ENCODE results near the gene CCDC157. TPM values are rescaled to one million over a fixed set of nuclear protein-coding genes. Genes with fewer than 3 reads are reported as not detected.

The CCDC157 gene
- polyA plus RNA-seq, 1 donor from 2014 or later = 32.2 TPM

DNA sequence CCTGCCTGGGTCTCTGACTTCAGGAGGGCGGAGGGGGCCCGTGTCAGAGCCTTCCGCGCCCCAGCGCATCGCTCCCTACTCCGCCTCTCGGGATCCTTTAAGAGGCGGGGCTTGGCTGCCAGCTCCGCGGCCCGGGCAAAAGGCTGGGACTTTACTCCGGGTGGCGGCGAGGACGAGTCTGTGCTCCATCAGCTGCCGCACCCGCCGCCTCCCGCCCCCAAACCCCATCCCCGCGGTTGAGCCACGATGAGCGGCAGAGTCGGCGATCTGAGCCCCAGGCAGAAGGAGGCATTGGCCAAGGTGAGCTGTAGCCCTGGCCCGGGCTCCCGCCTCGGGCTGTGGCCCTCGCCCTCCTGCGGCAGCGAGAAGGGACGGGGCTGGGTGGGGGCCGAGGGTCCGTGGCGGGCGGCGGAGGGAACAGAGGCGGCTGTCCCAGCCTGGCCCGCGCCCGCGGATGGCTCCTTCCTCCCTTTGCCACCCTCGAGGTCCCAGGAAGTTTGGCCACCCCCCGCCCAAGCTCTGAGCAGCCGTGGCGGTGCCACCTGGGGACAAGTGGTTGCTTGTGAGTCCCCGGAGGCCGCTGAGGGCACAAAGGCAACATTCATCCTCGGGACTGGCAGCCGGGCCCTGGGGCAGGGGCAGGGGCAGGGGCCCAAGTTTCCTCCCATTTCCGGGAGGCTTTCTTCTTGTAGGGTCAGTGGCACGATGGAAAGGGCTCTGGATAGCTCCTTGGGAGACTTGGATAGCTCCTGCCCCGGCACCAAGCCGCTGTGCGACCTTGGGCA, 40.3 kb downstream of the CCDC157 start, which contains the start of gene SEC14L2:
Gene SEC14L2, plus strand, starts transcription at position 148 of the 785 bp plus-strand sequence. Its CDS starts 99 bp downstream, at position 247.
- Histone ChIP-seq H3K4me2 (ENCODE audit: low read length) (peak within 1 kb of the TSS; percentile 77), H4K20me1 (ENCODE audit: insufficient read depth) (no peaks in the 10 kb centered on the region), H3K27ac (ENCODE audit: low read length) (no peak within 1 kb of the TSS), H3K4me3 (ENCODE audit: low read length) (peak within 1 kb of the TSS; percentile 89), H3K9ac (ENCODE audit: low read length) (peak within 1 kb of the TSS; percentile 63), H3K27me3 (ENCODE audit: insufficient read depth, low read depth, low read length) (peaks cover 18% of the 10 kb centered on the region), H2AFZ (ENCODE audit: low read depth, low read length) (no peak within 1 kb of the TSS), H3K79me2 (replicated peaks; ENCODE audit: insufficient read depth, low read length) (no peaks in the 10 kb centered on the region), H3K36me3 (ENCODE audit: insufficient read depth, low read length) (no peaks in the 10 kb centered on the region), H3K9me2 (ENCODE audit: insufficient read depth, low read length) (no peaks in the 10 kb centered on the region), H3K9me3 (ENCODE audit: low read length) (no peaks in the 10 kb centered on the region), H3F3A (ENCODE audit: insufficient read depth, low read length, poor library complexity, severe bottlenecking) (no peaks in the 10 kb centered on the region)
- TF ChIP-seq EP300 (conservative IDR thresholded peaks at IDR 0.05; ENCODE audit: poor library complexity, severe bottlenecking) = no peak
- peak; percentile 11 for TF ChIP-seq RAD21 (conservative IDR thresholded peaks at IDR 0.05)
- peak; percentile 22 for TF ChIP-seq SMC3 (conservative IDR thresholded peaks at IDR 0.05; ENCODE audit: poor library complexity)
- no peak for TF ChIP-seq CTCF (IDR thresholded peaks at IDR 0.05; ENCODE audit: poor library complexity, severe bottlenecking)

GRCh38 chr22:30397656-30398635, 41.1 kb downstream of the CCDC157 start:
- no peak overlapping the region for H2AFZ ChIP-seq (ENCODE audit: low read depth, low read length)
- H3K27ac ChIP-seq (ENCODE audit: low read length) = no peak overlapping the region

More at GRCh38 chr22:30397656-30398635, 41.1 kb downstream of the CCDC157 start:
- Histone ChIP-seq H3K9ac (ENCODE audit: low read length) (peak overlapping the region; percentile 63), H3F3A (ENCODE audit: insufficient read depth, low read length, poor library complexity, severe bottlenecking) (no peaks in the 10 kb centered on the region), H3K79me2 (replicated peaks; ENCODE audit: insufficient read depth, low read length) (no peaks in the 10 kb centered on the region), H4K20me1 (ENCODE audit: insufficient read depth) (no peaks in the 10 kb centered on the region), H3K9me2 (ENCODE audit: insufficient read depth, low read length) (no peaks in the 10 kb centered on the region), H3K36me3 (ENCODE audit: insufficient read depth, low read length) (no peaks in the 10 kb centered on the region), H3K4me3 (ENCODE audit: low read length) (peak overlapping the region; percentile 89), H3K9me3 (ENCODE audit: low read length) (no peaks in the 10 kb centered on the region), H3K4me2 (ENCODE audit: low read length) (peak overlapping the region; percentile 77), H3K27me3 (ENCODE audit: insufficient read depth, low read depth, low read length) (peaks cover 18% of the 10 kb centered on the region)
- TF ChIP-seq TAF1 (IDR thresholded peaks at IDR 0.05; ENCODE audit: low read depth) = no peak
- no peak for TF ChIP-seq MXI1 (conservative IDR thresholded peaks at IDR 0.05; ENCODE audit: poor library complexity, severe bottlenecking)
- no peak for TF ChIP-seq SMC3 (conservative IDR thresholded peaks at IDR 0.05; ENCODE audit: poor library complexity)
- no peak for TF ChIP-seq POLR2AphosphoS5 (IDR thresholded peaks at IDR 0.05)
- no peak for TF ChIP-seq RAD21 (conservative IDR thresholded peaks at IDR 0.05)
- TF ChIP-seq EZH2 (IDR thresholded peaks at IDR 0.05; ENCODE audit: borderline replicate concordance, insufficient read depth, low read length, poor library complexity, severe bottlenecking) = no peak
- TF ChIP-seq, protein P1, sequence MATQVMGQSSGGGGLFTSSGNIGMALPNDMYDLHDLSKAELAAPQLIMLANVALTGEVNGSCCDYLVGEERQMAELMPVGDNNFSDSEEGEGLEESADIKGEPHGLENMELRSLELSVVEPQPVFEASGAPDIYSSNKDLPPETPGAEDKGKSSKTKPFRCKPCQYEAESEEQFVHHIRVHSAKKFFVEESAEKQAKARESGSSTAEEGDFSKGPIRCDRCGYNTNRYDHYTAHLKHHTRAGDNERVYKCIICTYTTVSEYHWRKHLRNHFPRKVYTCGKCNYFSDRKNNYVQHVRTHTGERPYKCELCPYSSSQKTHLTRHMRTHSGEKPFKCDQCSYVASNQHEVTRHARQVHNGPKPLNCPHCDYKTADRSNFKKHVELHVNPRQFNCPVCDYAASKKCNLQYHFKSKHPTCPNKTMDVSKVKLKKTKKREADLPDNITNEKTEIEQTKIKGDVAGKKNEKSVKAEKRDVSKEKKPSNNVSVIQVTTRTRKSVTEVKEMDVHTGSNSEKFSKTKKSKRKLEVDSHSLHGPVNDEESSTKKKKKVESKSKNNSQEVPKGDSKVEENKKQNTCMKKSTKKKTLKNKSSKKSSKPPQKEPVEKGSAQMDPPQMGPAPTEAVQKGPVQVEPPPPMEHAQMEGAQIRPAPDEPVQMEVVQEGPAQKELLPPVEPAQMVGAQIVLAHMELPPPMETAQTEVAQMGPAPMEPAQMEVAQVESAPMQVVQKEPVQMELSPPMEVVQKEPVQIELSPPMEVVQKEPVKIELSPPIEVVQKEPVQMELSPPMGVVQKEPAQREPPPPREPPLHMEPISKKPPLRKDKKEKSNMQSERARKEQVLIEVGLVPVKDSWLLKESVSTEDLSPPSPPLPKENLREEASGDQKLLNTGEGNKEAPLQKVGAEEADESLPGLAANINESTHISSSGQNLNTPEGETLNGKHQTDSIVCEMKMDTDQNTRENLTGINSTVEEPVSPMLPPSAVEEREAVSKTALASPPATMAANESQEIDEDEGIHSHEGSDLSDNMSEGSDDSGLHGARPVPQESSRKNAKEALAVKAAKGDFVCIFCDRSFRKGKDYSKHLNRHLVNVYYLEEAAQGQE (IDR thresholded peaks at IDR 0.05; ENCODE audit: borderline replicate concordance) = no peak
- TF ChIP-seq EP300 (conservative IDR thresholded peaks at IDR 0.05; ENCODE audit: poor library complexity, severe bottlenecking) = no peak
- no peak for TF ChIP-seq CTCF (IDR thresholded peaks at IDR 0.05; ENCODE audit: poor library complexity, severe bottlenecking)
